AG10803 (cell line): ENCODE data around the gene EYA4.

Source experiments
- DNase-seq: peaks from one replicate; pipeline ENCODE4 v3.0.0; 2010; ENCODE audit warnings: low read depth
- H3K4me3 ChIP-seq: 2 replicates; pipeline ENCODE4 v1.5.1; 2011; ENCODE audit warnings: mild to moderate bottlenecking, low read length, control low read depth
- TF ChIP-seq, protein P1 (sequence below): conservative IDR thresholded peaks from 2 replicates; pipeline ENCODE4 v1.5.1; 2011; ENCODE audit warnings: mild to moderate bottlenecking, low read length, control low read depth, inconsistent platforms

Gene EYA4

GRCh38 chr6:133265066-133265465, 23.9 kb downstream of the EYA4 start:
- no peak for DNase-seq
- TF ChIP-seq, protein P1, sequence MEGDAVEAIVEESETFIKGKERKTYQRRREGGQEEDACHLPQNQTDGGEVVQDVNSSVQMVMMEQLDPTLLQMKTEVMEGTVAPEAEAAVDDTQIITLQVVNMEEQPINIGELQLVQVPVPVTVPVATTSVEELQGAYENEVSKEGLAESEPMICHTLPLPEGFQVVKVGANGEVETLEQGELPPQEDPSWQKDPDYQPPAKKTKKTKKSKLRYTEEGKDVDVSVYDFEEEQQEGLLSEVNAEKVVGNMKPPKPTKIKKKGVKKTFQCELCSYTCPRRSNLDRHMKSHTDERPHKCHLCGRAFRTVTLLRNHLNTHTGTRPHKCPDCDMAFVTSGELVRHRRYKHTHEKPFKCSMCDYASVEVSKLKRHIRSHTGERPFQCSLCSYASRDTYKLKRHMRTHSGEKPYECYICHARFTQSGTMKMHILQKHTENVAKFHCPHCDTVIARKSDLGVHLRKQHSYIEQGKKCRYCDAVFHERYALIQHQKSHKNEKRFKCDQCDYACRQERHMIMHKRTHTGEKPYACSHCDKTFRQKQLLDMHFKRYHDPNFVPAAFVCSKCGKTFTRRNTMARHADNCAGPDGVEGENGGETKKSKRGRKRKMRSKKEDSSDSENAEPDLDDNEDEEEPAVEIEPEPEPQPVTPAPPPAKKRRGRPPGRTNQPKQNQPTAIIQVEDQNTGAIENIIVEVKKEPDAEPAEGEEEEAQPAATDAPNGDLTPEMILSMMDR, result no peak
- H3K4me3 ChIP-seq, result no peak overlapping the region

DNA sequence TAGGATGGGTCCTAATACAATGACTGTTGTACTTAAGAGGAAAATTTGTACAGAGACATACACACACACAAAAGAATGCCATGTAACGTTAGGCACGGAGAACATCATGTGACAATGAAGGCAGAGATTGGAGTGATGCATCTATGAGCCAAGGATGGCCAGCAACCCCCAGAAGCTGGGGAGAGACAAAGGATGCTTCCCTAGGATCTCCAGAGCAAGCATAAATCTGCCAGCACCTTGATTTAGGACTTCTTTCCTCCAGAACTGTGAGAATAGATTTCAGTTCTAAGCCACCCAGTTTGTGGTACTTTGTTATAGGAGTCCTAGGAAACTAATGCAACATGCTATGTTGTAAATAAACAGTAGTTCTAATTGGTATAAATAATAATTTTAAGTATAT, 25.0 kb downstream of the EYA4 start:
- TF ChIP-seq, protein P1, result no peak
- no peak overlapping the region for H3K4me3 ChIP-seq
- DNase-seq, result no peak

DNA sequence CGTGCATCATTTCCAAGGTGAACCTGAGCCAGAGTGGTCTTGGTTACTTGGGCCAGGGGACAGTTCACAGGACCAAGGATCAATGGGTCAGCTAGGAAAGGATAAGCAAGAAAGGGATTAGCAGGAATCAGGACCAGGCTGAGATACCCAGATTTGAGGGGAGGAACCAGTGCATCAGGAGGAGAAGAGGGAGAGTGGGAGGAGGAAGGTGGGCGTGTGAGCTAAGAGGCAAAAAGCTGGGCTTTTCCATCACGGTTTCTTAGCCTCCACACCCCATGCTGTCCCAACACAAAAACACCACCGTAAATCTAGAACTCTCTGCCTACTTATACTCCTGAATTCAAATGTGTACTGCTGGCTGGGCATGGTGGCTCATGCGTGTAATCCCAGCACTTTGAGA, 27.5 kb downstream of the EYA4 start:
- TF ChIP-seq, protein P1, result no peak
- no peak for DNase-seq
- no peak overlapping the region for H3K4me3 ChIP-seq

DNA sequence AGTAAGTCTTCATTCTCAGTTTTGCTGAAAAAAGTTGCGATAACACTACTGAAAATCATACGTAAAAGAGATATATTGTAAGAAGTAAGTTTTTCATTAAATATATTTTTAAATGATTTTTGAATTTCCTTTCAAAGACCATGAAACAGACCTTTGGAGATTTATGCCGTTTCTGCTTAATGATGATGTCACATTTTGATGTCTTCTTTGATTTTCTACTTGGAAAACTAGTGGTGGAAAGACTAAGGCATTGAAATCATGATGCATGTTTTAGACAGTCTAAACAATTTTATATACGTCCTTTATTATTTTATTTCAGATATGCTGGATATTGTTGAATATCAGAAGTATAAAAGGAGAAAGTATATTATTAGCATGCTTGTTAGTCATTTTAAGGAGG, 33.7 kb downstream of the EYA4 start:
- DNase-seq, result no peak
- TF ChIP-seq, protein P1, result no peak
- H3K4me3 ChIP-seq, result no peak overlapping the region

DNA sequence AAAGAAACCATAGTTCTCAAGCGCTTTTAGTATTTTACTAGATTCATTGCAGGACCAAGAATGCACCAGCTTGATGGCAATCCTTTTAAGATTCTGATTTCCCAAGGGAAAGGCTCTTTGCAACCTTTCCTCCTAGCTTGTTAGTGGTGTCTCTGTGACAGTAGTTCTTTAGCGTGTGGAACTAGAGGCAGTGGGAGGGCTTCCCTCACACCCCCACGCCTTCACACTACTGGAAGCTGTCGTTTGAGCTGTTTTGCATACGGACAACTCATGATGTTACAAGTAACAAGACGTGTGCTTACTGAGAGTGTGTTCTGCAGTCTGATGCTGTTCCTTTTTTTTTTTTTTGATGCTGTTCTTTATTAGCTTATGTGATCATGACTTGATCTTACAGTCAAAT, 34.1 kb downstream of the EYA4 start:
- TF ChIP-seq, protein P1, result no peak
- no peak overlapping the region for H3K4me3 ChIP-seq
- DNase-seq, result no peak

GRCh38 chr6:133277228-133277899, 36.2 kb downstream of the EYA4 start:
- TF ChIP-seq, protein P1, result no peak
- no peak for DNase-seq

DNA sequence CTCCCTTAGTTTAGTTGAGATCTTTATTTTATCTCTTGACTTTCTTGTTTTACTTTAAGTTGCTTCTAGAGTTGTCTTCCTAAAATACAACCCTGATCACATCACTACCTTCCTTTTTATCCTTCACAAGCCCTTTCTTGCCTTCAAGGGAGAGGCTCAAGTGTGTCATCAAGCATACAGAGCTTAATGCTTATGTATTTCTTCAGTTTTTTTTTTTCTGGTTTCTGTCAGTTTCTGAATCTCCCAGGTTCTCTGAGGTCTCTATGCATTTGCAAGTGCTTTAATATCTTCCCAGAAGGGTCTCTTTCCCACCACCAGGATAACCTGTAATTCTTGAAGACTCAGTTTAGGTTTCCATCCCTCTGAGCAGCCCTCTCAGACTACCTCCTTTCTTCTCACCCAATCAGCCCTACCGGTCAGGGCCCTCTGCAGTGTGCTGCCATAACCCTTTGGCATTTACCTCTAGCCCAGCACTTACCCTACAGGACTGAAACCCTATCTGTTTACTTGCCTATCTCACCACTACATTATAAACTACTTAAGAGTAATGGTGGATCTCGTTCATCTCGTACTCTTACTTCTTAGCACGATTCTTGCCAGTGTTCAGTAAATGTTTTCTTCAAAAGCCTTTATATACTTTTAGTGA, 36.9 kb downstream of the EYA4 start:
- DNase-seq, result no peak
- TF ChIP-seq, protein P1, result no peak
- no peak overlapping the region for H3K4me3 ChIP-seq

More at GRCh38 chr6:133277228-133277899, 36.2 kb downstream of the EYA4 start:
- no peak overlapping the region for H3K4me3 ChIP-seq
